RWPE2 (cell line): Measurements from ENCODE around the gene NDRG2.
"Not testable (repeated sequence)": the region's sequence is repeated elsewhere in the genome, so short reads cannot be mapped to it uniquely, and the experiment has no call there.

Experiments used
- ATAC-seq: fragments of 200-7000 bp; cut with Tn5 transposase; 3 replicates; pipeline ENCODE4 v1.9.1; 2021; ENCODE audit warnings: low read depth
- DNase-seq: peaks from one replicate; pipeline ENCODE4 v3.0.0-alpha.2; 2020; ENCODE audit warnings: low spot score
- H3K27ac ChIP-seq: fragments of 450-650 bp; 2 replicates; pipeline ENCODE4 v1.5.1; 2017; ENCODE audit warnings: mild to moderate bottlenecking; ENCODE audit not compliant: poor library complexity, severe bottlenecking
- H3K27me3 ChIP-seq: fragments of 250-450 bp; sonication (Bioruptor Pico); 2 replicates; pipeline ENCODE4 v1.5.1; 2021; ENCODE audit warnings: mild to moderate bottlenecking, moderate library complexity; ENCODE audit not compliant: insufficient read depth, poor library complexity, severe bottlenecking
- H3K36me3 ChIP-seq: fragments of 250-450 bp; sonication (Bioruptor Pico); 2 replicates; pipeline ENCODE4 v1.5.1; 2020; ENCODE audit warnings: low read depth, mild to moderate bottlenecking, moderate library complexity
- H3K4me1 ChIP-seq: fragments of 250-450 bp; sonication (Bioruptor Pico); 2 replicates; pipeline ENCODE4 v1.5.1; 2021; ENCODE audit warnings: mild to moderate bottlenecking, moderate library complexity; ENCODE audit not compliant: insufficient read depth, poor library complexity, severe bottlenecking
- H3K4me3 ChIP-seq: fragments of 250-450 bp; sonication (Bioruptor Pico); 2 replicates; pipeline ENCODE4 v1.5.1; 2021; ENCODE audit warnings: mild to moderate bottlenecking, moderate library complexity; ENCODE audit not compliant: severe bottlenecking
- H3K9me3 ChIP-seq: fragments of 250-450 bp; sonication (Bioruptor Pico); 2 replicates; pipeline ENCODE4 v1.5.1; 2021; ENCODE audit warnings: mild to moderate bottlenecking, moderate library complexity; ENCODE audit not compliant: severe bottlenecking
- TF ChIP-seq, protein P1 (sequence below): fragments of 450-650 bp; IDR thresholded peaks from one replicate; pipeline ENCODE4 v1.5.1; 2017; ENCODE audit warnings: mild to moderate bottlenecking, moderate library complexity; ENCODE audit not compliant: poor library complexity, severe bottlenecking

Gene NDRG2

DNA sequence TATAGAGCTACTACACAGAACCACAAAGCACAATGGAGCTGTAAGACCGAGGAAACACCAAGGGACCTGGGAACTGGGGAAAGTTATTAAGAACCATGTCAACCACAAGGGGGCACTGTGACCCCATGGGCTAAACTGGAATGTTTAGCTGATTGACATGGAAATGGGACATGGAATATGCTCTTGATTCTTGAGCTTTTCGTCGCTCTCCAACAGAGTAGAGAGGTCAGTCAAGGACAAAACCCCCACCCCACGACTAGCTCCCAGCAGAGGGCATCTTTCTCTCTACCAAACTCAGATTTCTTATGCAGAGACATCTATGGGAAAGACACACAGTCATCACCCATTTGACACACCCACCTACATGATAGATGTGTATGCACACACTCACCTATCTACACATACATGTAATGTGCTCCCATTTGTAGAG, 10.1 kb downstream of the NDRG2 start:
- DNase-seq (no peak), ATAC-seq (peak; percentile 87)
- Histone ChIP-seq H3K36me3 (no peaks in the 10 kb centered on the region), H3K9me3 (no peaks in the 10 kb centered on the region), H3K27me3 (no peaks in the 10 kb centered on the region), H3K4me1 (no peaks in the 10 kb centered on the region), H3K27ac (no peak overlapping the region), H3K4me3 (no peak overlapping the region)
- TF ChIP-seq, protein P1, sequence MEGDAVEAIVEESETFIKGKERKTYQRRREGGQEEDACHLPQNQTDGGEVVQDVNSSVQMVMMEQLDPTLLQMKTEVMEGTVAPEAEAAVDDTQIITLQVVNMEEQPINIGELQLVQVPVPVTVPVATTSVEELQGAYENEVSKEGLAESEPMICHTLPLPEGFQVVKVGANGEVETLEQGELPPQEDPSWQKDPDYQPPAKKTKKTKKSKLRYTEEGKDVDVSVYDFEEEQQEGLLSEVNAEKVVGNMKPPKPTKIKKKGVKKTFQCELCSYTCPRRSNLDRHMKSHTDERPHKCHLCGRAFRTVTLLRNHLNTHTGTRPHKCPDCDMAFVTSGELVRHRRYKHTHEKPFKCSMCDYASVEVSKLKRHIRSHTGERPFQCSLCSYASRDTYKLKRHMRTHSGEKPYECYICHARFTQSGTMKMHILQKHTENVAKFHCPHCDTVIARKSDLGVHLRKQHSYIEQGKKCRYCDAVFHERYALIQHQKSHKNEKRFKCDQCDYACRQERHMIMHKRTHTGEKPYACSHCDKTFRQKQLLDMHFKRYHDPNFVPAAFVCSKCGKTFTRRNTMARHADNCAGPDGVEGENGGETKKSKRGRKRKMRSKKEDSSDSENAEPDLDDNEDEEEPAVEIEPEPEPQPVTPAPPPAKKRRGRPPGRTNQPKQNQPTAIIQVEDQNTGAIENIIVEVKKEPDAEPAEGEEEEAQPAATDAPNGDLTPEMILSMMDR: peak; percentile 98

DNA sequence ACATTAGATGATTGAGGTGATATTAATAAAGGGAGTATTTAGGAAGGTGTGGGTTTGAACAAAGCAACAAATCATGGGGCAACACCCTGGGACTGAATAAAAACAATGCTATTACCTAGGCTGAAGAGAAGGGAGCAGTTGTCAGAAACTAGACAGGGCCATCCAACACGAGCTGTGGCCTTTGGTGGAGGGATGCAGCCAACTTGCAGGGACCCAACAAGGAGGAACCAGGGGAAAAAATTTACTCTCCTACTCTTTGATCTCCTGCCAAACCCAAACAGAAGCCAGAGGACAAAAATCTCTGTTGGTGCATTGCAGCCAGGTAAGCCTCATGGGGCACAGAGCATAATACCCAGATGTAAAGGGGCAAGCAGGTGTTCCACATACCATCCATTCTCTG, 13.7 kb downstream of the NDRG2 start:
- DNase-seq (no peak), ATAC-seq (no peak)
- no peaks in the 10 kb centered on the region for H3K27me3 ChIP-seq
- H3K4me1 ChIP-seq: no peaks in the 10 kb centered on the region
- H3K36me3 ChIP-seq: no peaks in the 10 kb centered on the region
- H3K27ac ChIP-seq: no peak overlapping the region
- TF ChIP-seq, protein P1: no peak
- no peaks in the 10 kb centered on the region for H3K9me3 ChIP-seq
- H3K4me3 ChIP-seq: no peak overlapping the region

- not testable (repeated sequence) for H3K9me3 ChIP-seq, H3K4me1 ChIP-seq, H3K4me3 ChIP-seq, ATAC-seq, H3K36me3 ChIP-seq, H3K27me3 ChIP-seq, H3K27ac ChIP-seq, DNase-seq
Observed at GRCh38 chr14:21009721-21010120, 15.1 kb downstream of the NDRG2 start.

DNA sequence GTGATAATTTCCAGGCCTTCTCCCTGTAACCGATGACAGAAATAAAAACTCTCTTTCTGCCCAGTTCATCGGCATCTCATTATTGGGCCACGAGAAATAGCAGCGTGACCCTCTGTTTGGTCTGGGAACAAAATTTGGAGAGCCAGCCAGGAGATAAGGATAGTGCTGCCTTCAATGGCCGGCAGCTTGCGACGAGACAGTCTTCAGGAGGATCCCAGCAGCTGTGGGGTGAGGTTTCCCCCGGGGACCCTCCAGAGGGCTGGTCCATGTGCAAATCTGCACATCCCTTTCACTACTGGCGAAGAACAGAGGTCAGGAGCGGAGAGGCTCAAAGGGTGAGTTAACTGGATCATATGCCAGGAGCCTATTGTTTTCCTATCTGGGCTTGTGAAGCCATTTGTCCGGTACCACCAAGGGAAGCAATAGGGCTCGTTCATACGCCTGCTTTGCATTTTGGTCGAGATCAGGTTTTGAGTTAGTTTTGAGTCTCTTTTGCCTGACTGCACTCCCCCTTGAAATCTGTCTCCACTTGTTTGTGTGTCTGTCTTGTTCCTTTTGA, 21.0 kb downstream of the NDRG2 start:
- Histone ChIP-seq H3K27ac (no peak overlapping the region), H3K27me3 (no peaks in the 10 kb centered on the region), H3K36me3 (no peaks in the 10 kb centered on the region), H3K4me3 (no peak overlapping the region), H3K9me3 (no peaks in the 10 kb centered on the region), H3K4me1 (peaks cover under 1% of the 10 kb centered on the region)
- no peak for ATAC-seq
- TF ChIP-seq, protein P1: no peak
- no peak for DNase-seq

DNA sequence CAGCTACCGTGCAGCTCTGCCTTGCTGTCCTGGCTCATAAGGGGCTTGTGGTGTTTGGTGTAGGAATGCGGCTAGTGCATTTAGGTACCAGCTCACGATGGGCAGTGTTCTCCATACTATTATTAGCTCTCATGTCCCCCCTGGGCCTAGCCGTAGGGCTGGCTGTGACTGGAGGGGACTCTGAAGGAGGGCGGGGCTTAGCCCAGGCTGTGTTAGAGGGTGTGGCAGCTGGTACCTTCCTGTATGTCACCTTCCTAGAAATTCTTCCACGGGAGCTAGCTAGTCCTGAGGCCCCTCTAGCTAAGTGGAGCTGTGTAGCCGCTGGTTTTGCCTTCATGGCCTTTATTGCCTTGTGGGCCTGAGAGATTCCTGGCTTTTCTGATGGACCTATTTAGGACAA, 23.6 kb downstream of the NDRG2 start:
- H3K4me3 ChIP-seq: no peak overlapping the region
- H3K27ac ChIP-seq: no peak overlapping the region
- TF ChIP-seq, protein P1: no peak
- H3K36me3 ChIP-seq: peaks cover 7% of the 10 kb centered on the region
- DNase-seq (no peak), ATAC-seq (no peak)
- no peaks in the 10 kb centered on the region for H3K27me3 ChIP-seq
- peaks cover 6% of the 10 kb centered on the region for H3K4me1 ChIP-seq
- H3K9me3 ChIP-seq: no peaks in the 10 kb centered on the region
